Kidney epithelial cell (primary cell): ENCODE measurements around the gene CASKIN1. TPM values are rescaled to one million over a fixed set of nuclear protein-coding genes. Genes with fewer than 3 reads are reported as not detected.

Source experiments
- DNase-seq: peaks from one replicate; pipeline ENCODE4 v3.0.0-alpha.2; 2010; ENCODE audit warnings: low read depth
- H3K27me3 ChIP-seq: 2 replicates; pipeline ENCODE4 v1.6.0; 2011; ENCODE audit warnings: low read length; ENCODE audit not compliant: control insufficient read depth, insufficient read depth
- H3K36me3 ChIP-seq: 2 replicates; pipeline ENCODE4 v1.5.1; 2011; ENCODE audit warnings: low read length; ENCODE audit not compliant: control insufficient read depth, insufficient read depth
- H3K4me3 ChIP-seq: 2 replicates; pipeline ENCODE4 v1.5.1; 2011; ENCODE audit warnings: low read depth, mild to moderate bottlenecking, control low read depth, low read length
- CTCF ChIP-seq: IDR thresholded peaks from 2 replicates; pipeline ENCODE4 v1.5.1; 2011; ENCODE audit warnings: mild to moderate bottlenecking, moderate library complexity, low read length, control low read depth, inconsistent platforms; ENCODE audit not compliant: insufficient read depth, poor library complexity, severe bottlenecking
- total RNA-seq: library from RNA; depleted of rRNA; stranded (reverse); fragments of >200 nt; gene quantifications from 2 replicates; pipeline ENCODE4 v1.2.3, GENCODE V29; 2015

The CASKIN1 gene
- total RNA-seq: 0.07 and 0.08 TPM in 2 replicates

GRCh38 chr16:2196162-2196980, at the start of gene CASKIN1:
CASKIN1 (minus strand) TSS chr16:2196605; CDS start chr16:2196432, 173 bp downstream.
- Histone ChIP-seq H3K27me3 (peaks cover 50% of the 10 kb centered on the region), H3K4me3 (peak within 1 kb of the TSS; percentile 21), H3K36me3 (no peaks in the 10 kb centered on the region)
- no peak for DNase-seq
- TF ChIP-seq CTCF: no peak

- DNase-seq: no peak
- H3K4me3 ChIP-seq: no peak overlapping the region
- peaks cover 5% of the 10 kb centered on the region for H3K36me3 ChIP-seq
- H3K27me3 ChIP-seq: no peaks in the 10 kb centered on the region
- TF ChIP-seq CTCF: no peak
Measured at GRCh38 chr16:2244926-2245795, 48.8 kb upstream of the CASKIN1 start.

GRCh38 chr16:2244301-2244700, 47.9 kb upstream of the CASKIN1 start:
- DNase-seq: no peak
- TF ChIP-seq CTCF: no peak
- Histone ChIP-seq H3K4me3 (no peak overlapping the region), H3K27me3 (no peaks in the 10 kb centered on the region), H3K36me3 (peaks cover 5% of the 10 kb centered on the region)

GRCh38 chr16:2243781-2244180, 47.4 kb upstream of the CASKIN1 start:
- Histone ChIP-seq H3K4me3 (no peak overlapping the region), H3K36me3 (peaks cover 5% of the 10 kb centered on the region), H3K27me3 (no peaks in the 10 kb centered on the region)
- no peak for TF ChIP-seq CTCF
- no peak for DNase-seq

GRCh38 chr16:2243031-2243528, 46.7 kb upstream of the CASKIN1 start:
- peaks cover 5% of the 10 kb centered on the region for H3K36me3 ChIP-seq
- no peak for TF ChIP-seq CTCF
- H3K4me3 ChIP-seq: no peak overlapping the region
- DNase-seq: no peak
- peaks cover 1% of the 10 kb centered on the region for H3K27me3 ChIP-seq
